Central memory CD8-positive, alpha-beta T cell (primary cell): ENCODE measurements around the gene TMEM121.
A peak's percentile ranks its signal among the peaks of the same experiment; 100 is the strongest.

Source experiments
- ATAC-seq: fragments of 150-1000 bp; cut with Tn5 transposase; replicated peaks from 2 replicates; pipeline ENCODE4 v1.10.0; 2022; ENCODE audit warnings: mild to moderate bottlenecking, moderate FRiP score, moderate number of reproducible peaks; ENCODE audit not compliant: poor library complexity, severe bottlenecking; ENCODE audit errors: extremely low read depth
- DNase-seq, 2 donors: peaks; one replicate each; pipeline ENCODE4 v3.0.0; 2021; ENCODE audit warnings: low spot score in 2 of 2
- H3K27ac Mint-ChIP-seq: one replicate; pipeline ENCODE4 v1.8.0; 2022; ENCODE audit warnings: low read depth, mild to moderate bottlenecking, moderate library complexity, mixed read lengths
- H3K27me3 Mint-ChIP-seq: one replicate; pipeline ENCODE4 v1.8.0; 2022; ENCODE audit warnings: mixed read lengths
- H3K36me3 Mint-ChIP-seq: one replicate; pipeline ENCODE4 v1.8.0; 2022; ENCODE audit warnings: mild to moderate bottlenecking, moderate library complexity, mixed read lengths; ENCODE audit not compliant: insufficient read depth
- H3K4me1 Mint-ChIP-seq: one replicate; pipeline ENCODE4 v1.8.0; 2022; ENCODE audit warnings: mixed read lengths
- H3K4me3 Mint-ChIP-seq: one replicate; pipeline ENCODE4 v1.8.0; 2022; ENCODE audit warnings: mild to moderate bottlenecking, moderate library complexity, mixed read lengths
- H3K9me3 Mint-ChIP-seq: one replicate; pipeline ENCODE4 v1.8.0; 2022; ENCODE audit warnings: mixed read lengths

The TMEM121 gene

DNA sequence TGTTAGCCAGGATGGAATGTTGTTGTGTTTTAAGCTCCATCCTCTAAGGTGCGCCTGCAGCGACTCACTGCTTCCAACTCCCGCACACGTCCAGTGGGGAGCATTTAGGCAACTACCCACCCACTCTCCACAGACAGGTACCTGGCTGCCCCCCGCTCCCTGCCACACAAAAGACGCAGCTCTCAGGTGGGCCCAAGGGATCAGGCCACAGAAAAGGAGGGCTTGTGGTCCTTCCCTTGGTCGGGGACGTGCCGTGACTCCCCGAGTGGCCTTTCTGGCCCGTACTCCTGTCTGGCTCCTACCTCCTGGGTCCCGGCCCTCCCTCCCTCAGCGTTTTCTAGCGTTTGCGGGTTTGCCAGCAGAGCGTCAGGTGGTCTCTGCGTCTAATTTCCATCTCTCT, 19.1 kb upstream of the TMEM121 start:
- ATAC-seq (no peak), DNase-seq (no peak)
- Mint-ChIP-seq H3K27ac (no peak overlapping the region), H3K9me3 (no peaks in the 10 kb centered on the region), H3K4me3 (no peak overlapping the region), H3K36me3 (peaks cover 4% of the 10 kb centered on the region), H3K4me1 (no peaks in the 10 kb centered on the region), H3K27me3 (peaks cover 42% of the 10 kb centered on the region)

DNA sequence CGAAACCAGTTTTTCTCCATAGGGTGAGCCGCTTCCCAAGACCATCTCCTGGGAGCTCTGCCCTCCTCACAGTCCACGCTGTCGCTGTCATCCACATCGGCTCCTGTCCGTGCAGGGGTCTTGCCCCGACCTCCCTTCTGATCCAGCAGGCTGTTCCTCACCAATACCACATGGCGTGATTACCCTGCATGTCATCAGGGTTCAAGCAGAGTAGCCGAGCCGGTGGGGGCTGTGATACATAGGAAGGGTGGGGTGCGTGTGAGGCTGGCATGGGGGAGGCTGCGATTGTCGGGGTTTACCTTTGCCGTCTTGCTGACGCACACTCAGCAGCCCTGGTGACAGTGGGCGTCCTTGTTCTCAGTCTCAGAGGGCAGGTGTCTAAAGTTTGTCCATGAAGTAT, 18.3 kb upstream of the TMEM121 start:
- no peak overlapping the region for H3K27ac Mint-ChIP-seq

DNA sequence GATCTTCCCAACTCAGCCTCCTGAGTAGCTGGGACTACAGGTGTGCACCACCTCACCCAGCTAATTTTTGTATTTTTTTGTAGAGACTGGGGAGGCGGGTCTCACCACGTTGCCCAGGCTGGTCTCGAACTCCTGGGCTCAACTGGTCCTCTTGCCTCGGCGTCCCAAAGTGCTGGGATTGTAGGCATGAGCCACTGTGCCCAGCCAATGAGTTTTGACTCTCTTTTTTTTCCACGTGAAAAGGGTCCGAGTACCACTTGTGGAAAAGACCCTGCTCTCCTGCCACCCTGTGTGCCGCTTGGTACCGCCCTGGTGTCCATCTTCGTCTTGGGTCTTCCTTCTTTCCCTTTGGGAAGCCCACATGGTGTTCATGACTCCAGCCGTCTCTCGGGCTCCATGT, 17.8 kb upstream of the TMEM121 start:
- Mint-ChIP-seq H3K27me3 (peaks cover 55% of the 10 kb centered on the region), H3K27ac (no peak overlapping the region), H3K4me1 (no peaks in the 10 kb centered on the region), H3K9me3 (no peaks in the 10 kb centered on the region), H3K4me3 (no peak overlapping the region), H3K36me3 (no peaks in the 10 kb centered on the region)
- ATAC-seq, result no peak
- no peak for DNase-seq

More for the DNA sequence above, 18.3 kb upstream of the TMEM121 start:
- Mint-ChIP-seq H3K27me3 (peaks cover 50% of the 10 kb centered on the region), H3K4me1 (no peaks in the 10 kb centered on the region), H3K9me3 (no peaks in the 10 kb centered on the region), H3K36me3 (peaks cover 2% of the 10 kb centered on the region), H3K4me3 (no peak overlapping the region)
- ATAC-seq, result no peak
- DNase-seq, result no peak

DNA sequence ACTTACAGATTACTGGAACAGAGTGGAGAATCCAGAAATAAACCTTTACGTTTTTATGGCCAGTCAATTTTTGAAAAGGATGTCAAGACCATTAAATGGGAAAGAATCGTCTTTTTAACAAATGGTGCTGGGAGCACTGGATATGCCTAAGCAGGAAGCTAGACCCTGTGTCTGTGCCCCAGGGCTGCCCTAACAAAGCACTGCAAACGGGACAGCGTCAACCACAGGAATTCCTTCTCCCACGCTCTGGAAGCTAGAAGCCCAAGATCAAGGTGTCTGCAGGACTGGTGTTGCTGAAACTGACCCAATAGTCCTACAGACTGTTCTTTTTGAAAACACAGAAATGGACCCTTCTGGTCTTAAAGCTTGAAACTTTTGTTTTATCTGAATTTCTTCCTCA, 9.3 kb upstream of the TMEM121 start:
- peaks cover 4% of the 10 kb centered on the region for H3K36me3 Mint-ChIP-seq
- ATAC-seq (no peak), DNase-seq (no peak)
- no peaks in the 10 kb centered on the region for H3K9me3 Mint-ChIP-seq
- H3K4me1 Mint-ChIP-seq, result no peaks in the 10 kb centered on the region
- no peak overlapping the region for H3K4me3 Mint-ChIP-seq
- H3K27ac Mint-ChIP-seq, result no peak overlapping the region
- peaks cover 87% of the 10 kb centered on the region for H3K27me3 Mint-ChIP-seq

DNA sequence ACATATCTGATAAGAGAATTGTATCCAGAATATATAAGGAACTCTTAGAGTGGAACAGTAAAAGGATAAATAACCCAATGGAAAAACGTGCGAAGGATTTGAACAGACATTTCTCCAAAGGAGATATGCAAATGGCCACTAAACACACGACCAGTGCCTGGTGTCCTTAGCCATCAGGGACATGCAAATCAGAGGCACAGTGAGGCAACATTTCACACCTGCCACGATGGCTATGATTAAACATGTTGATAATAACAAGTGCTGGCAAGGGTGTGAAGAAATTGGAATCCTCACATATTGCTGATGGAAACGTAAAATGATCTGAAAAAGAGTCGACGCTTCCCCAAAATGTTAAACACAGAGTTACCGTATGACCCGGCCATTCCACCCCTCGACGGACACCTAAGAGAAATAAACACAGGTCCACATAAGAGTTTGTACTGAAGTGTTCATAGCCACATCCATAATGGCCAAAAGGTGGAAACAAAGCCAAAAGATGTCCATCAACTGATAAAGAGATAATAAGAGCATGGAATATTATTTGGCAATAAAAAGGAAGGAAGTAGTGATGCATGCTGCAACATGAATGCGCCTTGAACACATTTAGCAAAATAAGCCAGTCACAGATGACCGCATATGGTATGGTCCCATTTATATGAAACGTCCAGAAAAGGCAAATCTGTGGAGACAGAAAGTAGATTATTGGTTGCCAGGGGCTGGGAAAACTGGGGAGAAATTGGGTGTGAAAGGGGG, 6.3 kb upstream of the TMEM121 start:
- Mint-ChIP-seq H3K9me3 (no peaks in the 10 kb centered on the region), H3K27me3 (peaks cover 73% of the 10 kb centered on the region), H3K36me3 (peaks cover 5% of the 10 kb centered on the region), H3K27ac (no peak overlapping the region), H3K4me1 (no peaks in the 10 kb centered on the region), H3K4me3 (no peak overlapping the region)
- no peak for DNase-seq
- ATAC-seq, result no peak

DNA sequence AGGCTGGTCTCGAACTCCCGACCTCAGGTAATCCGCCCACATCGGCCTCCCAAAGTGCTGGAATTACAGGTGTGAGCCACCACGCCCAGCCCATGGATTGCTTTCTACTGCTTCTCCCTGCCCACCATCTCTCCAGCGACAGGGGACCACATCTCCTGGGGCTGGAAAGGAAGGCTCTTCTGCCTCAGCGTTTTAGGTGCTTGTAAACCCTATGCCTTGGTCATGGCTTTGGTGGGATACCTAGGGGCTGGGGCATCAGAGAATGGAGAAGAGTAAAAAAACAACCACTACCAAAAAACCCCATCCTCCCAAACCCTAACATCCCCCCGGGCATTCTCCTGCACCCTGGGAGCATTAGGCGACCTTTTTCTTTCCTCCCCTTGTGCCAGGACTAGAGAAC, 1.1 kb upstream of the TMEM121 start:
- ATAC-seq, result no peak
- H3K36me3 Mint-ChIP-seq, result peaks cover 8% of the 10 kb centered on the region

DNA sequence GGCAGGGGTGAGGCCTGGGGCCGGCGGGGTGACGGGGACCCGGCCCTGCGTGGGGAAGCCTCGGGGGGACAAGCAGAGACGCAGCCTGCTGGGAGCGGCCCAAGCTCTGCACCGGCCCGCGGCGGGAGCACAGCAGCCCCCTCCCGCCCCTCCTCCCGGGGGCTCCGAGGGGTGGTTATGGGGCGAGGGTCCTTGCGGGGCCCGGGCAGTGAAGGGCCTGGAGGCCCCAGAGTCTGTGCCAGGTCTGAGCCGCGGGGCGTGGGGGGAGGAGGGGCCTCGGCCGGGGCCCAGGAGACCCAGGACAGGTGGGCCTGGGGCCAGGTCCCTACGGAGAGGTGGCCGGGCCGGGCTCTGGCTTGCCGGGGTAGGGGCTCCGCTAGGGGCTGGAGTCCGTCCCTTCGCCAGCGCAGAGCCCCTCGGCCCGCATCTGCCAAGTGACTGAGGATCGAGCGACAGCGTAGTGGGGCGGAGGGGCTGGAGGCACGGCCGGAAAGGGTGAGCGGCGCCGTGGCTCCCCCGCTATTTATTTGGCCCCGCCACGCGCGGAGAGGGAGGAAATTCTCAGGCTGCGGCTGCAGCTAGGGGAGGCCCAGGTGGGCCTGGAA, 495 bp downstream of the TMEM121 start:
- Mint-ChIP-seq H3K9me3 (no peaks in the 10 kb centered on the region), H3K4me3 (peak overlapping the region; percentile 67), H3K36me3 (peaks cover 5% of the 10 kb centered on the region), H3K27me3 (peaks cover 49% of the 10 kb centered on the region), H3K27ac (no peak overlapping the region), H3K4me1 (peaks cover 10% of the 10 kb centered on the region)
- DNase-seq, result no peak
- no peak for ATAC-seq

More for the DNA sequence above, 1.1 kb upstream of the TMEM121 start:
- H3K4me3 Mint-ChIP-seq, result peak overlapping the region; percentile 47
- no peaks in the 10 kb centered on the region for H3K9me3 Mint-ChIP-seq
- H3K27ac Mint-ChIP-seq, result no peak overlapping the region
- H3K27me3 Mint-ChIP-seq, result peaks cover 54% of the 10 kb centered on the region
- peaks cover 10% of the 10 kb centered on the region for H3K4me1 Mint-ChIP-seq
- no peak for DNase-seq

DNA sequence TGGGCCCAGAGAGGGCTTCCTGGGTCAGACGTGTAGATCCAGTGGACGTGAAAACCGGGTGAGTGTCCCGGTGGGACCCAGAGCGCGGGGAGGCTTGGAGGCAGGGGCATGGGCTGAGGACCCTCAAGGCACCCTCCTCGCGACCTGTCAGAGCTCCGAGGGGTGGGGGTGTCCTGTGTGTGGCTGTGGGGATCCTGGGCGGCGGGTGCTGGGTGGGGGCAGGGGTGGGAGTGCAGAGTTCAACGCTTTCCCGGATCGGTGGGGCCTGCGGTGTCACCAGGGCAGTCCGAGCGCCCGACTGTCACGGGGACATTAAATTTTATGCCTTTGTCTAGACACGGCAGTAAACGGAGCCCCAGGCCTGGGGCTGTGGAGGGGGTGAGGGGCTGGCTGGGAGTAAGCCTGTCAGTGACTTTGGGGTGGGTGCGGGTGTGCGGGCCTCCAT, 1.0 kb downstream of the TMEM121 start:
- peaks cover 5% of the 10 kb centered on the region for H3K36me3 Mint-ChIP-seq
- ATAC-seq (no peak), DNase-seq (no peak)
- H3K4me3 Mint-ChIP-seq, result peak overlapping the region; percentile 67
- H3K27ac Mint-ChIP-seq, result no peak overlapping the region
- peaks cover 10% of the 10 kb centered on the region for H3K4me1 Mint-ChIP-seq
- no peaks in the 10 kb centered on the region for H3K9me3 Mint-ChIP-seq
- H3K27me3 Mint-ChIP-seq, result peaks cover 49% of the 10 kb centered on the region

DNA sequence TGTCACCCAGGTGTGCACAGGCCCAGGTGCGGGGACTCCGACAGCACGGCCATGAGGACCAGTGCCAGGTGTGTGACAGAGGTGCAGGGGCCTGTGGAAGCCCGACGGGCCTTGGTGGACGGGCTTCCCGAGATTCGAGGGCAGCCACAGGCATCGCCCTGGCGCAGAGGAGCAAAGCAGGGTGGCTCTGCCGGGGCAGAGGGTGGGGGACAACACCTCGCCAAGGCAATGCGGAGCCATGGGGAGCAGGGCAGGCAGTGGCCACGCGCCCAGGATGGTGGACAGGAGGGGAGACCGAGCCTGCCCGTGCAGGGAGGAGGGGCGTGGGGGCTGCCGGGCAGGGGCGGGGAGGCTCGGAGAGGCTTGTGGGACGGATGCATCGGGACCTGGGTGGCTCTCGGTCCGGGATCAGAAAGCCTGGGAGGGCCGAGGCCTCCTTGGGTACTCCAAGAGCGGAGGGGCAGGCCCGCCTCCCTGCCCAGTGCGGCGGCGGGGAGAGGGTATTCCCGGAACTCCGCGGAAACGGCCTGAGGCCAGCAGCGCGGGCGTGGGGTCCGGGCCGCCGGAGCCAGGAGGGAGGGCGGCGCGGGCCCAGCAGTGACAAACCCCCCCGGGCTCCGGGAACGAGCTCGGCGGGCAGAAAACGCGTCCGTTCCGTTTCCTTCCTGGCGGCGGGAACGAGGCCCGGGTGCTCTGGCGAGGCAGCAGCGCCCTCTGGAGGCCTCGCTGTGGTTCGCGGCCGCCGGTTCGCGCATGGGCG, 1.6 kb downstream of the TMEM121 start:
- peak; percentile 69 for ATAC-seq
- Mint-ChIP-seq H3K4me1 (peaks cover 10% of the 10 kb centered on the region), H3K27ac (no peak overlapping the region)

DNA sequence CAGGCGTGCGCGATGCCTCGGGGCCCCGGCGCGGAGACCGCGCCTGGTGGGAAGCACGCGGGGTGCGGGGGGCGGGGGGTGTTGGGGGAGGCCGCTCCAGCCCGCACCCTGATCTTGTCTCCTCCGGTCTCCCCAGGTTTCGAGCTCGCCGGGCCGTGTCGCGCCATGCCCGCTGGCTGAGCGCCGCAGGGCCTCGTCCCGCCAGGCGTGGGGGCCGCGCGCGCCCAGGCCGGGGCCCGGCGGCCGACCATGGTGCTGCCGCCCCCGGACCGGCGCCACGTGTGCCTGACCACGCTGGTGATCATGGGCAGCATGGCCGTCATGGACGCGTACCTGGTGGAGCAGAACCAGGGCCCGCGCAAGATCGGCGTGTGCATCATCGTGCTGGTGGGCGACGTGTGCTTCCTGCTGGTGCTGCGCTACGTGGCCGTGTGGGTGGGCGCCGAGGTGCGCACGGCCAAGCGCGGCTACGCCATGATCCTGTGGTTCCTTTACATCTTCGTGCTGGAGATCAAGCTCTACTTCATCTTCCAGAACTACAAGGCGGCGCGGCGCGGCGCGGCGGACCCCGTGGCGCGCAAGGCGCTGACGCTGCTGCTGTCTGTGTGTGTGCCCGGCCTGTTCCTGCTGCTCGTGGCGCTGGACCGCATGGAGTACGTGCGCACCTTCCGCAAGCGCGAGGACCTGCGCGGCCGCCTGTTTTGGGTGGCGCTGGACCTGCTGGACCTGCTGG, 2.4 kb downstream of the TMEM121 start:
- peaks cover 5% of the 10 kb centered on the region for H3K36me3 Mint-ChIP-seq
- DNase-seq (no peak), ATAC-seq (no peak)
- H3K4me1 Mint-ChIP-seq, result peaks cover 10% of the 10 kb centered on the region
- H3K27me3 Mint-ChIP-seq, result peaks cover 46% of the 10 kb centered on the region
- no peaks in the 10 kb centered on the region for H3K9me3 Mint-ChIP-seq
- H3K4me3 Mint-ChIP-seq, result peak overlapping the region; percentile 67
- no peak overlapping the region for H3K27ac Mint-ChIP-seq

More for the DNA sequence above, 1.6 kb downstream of the TMEM121 start:
- H3K9me3 Mint-ChIP-seq, result no peaks in the 10 kb centered on the region
- H3K4me3 Mint-ChIP-seq, result peak overlapping the region; percentile 67
- DNase-seq, result peak; percentile 64 to 73
- H3K36me3 Mint-ChIP-seq, result peaks cover 5% of the 10 kb centered on the region
- peaks cover 49% of the 10 kb centered on the region for H3K27me3 Mint-ChIP-seq

DNA sequence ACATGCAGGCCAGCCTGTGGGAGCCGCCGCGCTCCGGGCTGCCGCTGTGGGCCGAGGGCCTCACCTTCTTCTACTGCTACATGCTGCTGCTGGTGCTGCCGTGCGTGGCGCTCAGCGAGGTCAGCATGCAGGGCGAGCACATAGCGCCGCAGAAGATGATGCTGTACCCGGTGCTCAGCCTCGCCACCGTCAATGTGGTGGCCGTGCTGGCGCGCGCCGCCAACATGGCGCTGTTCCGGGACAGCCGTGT, 2.9 kb downstream of the TMEM121 start:
- no peak overlapping the region for H3K27ac Mint-ChIP-seq
- ATAC-seq, result no peak
- no peaks in the 10 kb centered on the region for H3K9me3 Mint-ChIP-seq
- peaks cover 51% of the 10 kb centered on the region for H3K27me3 Mint-ChIP-seq
- H3K36me3 Mint-ChIP-seq, result peaks cover 5% of the 10 kb centered on the region
- peaks cover 10% of the 10 kb centered on the region for H3K4me1 Mint-ChIP-seq
- peak overlapping the region; percentile 58 for H3K4me3 Mint-ChIP-seq
- DNase-seq, result no peak

DNA sequence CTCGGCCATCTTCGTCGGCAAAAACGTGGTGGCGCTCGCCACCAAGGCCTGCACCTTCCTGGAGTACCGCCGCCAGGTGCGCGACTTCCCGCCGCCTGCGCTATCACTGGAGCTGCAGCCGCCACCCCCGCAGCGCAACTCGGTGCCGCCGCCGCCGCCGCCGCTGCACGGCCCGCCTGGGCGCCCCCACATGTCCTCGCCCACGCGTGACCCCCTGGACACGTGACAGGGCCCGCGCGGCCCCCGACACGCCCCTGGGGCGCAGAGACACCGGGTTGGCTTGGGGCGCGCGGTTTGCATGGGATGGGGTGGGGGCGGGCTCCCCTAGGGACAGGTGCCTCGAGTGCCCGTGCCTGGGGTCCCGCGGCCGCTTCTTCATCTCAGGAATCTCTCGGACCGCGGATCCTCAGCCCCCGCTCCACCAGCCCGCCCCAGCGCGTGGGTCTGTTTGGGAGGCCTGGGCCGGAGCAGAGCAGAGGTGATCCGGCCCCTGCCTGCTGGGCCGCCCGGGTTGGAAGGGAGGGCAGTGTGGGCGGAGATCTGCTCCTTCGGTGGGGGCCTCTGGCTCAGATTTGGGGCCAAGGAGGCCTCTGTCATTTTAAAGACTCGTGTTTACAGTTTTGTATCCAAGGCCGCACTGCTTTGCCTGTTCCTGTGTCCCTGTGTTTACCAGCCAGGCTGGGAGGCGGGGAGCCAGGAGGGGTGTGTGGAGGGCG, 3.3 kb downstream of the TMEM121 start:
- H3K4me3 Mint-ChIP-seq, result peak overlapping the region; percentile 16
- H3K36me3 Mint-ChIP-seq, result peaks cover 5% of the 10 kb centered on the region
- H3K4me1 Mint-ChIP-seq, result peaks cover 10% of the 10 kb centered on the region
- DNase-seq (no peak), ATAC-seq (no peak)
- no peaks in the 10 kb centered on the region for H3K9me3 Mint-ChIP-seq
- H3K27me3 Mint-ChIP-seq, result peaks cover 54% of the 10 kb centered on the region
- H3K27ac Mint-ChIP-seq, result no peak overlapping the region
